IMR-90 (cell line): ENCODE measurements around the gene B9D1. TPM values are rescaled to one million over a fixed set of nuclear protein-coding genes. Genes with fewer than 3 reads are reported as not detected.

ENCODE experiments used
- ATAC-seq: fragments of 200-7000 bp; cut with Tn5 transposase; 2 replicates; pipeline ENCODE4 v1.9.1; 2020; ENCODE audit warnings: low read depth, mild to moderate bottlenecking, moderate library complexity
- BruUV-seq: library from RNA; stranded (reverse); fragments of 400-500 nt; replicated peaks from 2 replicates; lab custom pipeline; 2021; lab: Mats Ljungman, UMichigan
- CTCF ChIA-PET: fragments of 300-600 bp; formaldehyde crosslinking; extraction: SDS; loops from one replicate; lab custom pipeline; 2021; ENCODE audit warnings: antibody characterized with exemption; lab: Yijun Ruan, JAX
- POLR2A ChIA-PET: fragments of 300-600 bp; sonication (Branson Sonifier 250); formaldehyde crosslinking; loops from one replicate; lab custom pipeline; 2022; ENCODE audit warnings: antibody characterized with exemption; ENCODE audit not compliant: unreplicated experiment; lab: Charles Lee
- DNase-seq: peaks from one replicate; pipeline ENCODE4 v3.0.0; 2013
- H2AFZ ChIP-seq: replicated peaks from 2 replicates; pipeline ENCODE3; 2013; ENCODE audit warnings: low read length, mild to moderate bottlenecking; ENCODE audit not compliant: poor library complexity
- H2AK5ac ChIP-seq: 2 replicates; pipeline ENCODE4 v1.6.1; 2013; ENCODE audit warnings: low read depth, low read length, inconsistent platforms
- H2AK9ac ChIP-seq: replicated peaks from 2 replicates; pipeline ENCODE3; 2013; ENCODE audit warnings: mild to moderate bottlenecking, low read depth, low read length, moderate library complexity; ENCODE audit not compliant: poor library complexity
- H2BK120ac ChIP-seq: 2 replicates; pipeline ENCODE4 v1.6.1; 2013; ENCODE audit warnings: low read depth, low read length, inconsistent platforms
- H2BK15ac ChIP-seq: 3 replicates; pipeline ENCODE4 v1.6.1; 2013; ENCODE audit warnings: low read depth, low read length, inconsistent platforms
- H2BK20ac ChIP-seq: 2 replicates; pipeline ENCODE4 v1.6.1; 2013; ENCODE audit warnings: low read depth, mild to moderate bottlenecking, inconsistent platforms, low read length, moderate library complexity
- H2BK5ac ChIP-seq: 2 replicates; pipeline ENCODE4 v1.6.1; 2013; ENCODE audit warnings: mild to moderate bottlenecking, low read depth, low read length, inconsistent platforms; ENCODE audit not compliant: poor library complexity, severe bottlenecking
- H3K14ac ChIP-seq: replicated peaks from 2 replicates; pipeline ENCODE4 v1.6.1; 2013; ENCODE audit warnings: low read depth, low read length, inconsistent platforms
- H3K18ac ChIP-seq: 2 replicates; pipeline ENCODE4 v1.6.1; 2013; ENCODE audit warnings: low read depth, low read length, control low read depth
- H3K23ac ChIP-seq: 2 replicates; pipeline ENCODE4 v1.6.1; 2013; ENCODE audit warnings: low read depth, low read length, inconsistent platforms
- H3K27ac ChIP-seq: 2 replicates; pipeline ENCODE4 v1.5.1; 2013; ENCODE audit warnings: mild to moderate bottlenecking, control low read depth, low read length; ENCODE audit not compliant: insufficient read depth
- H3K27me3 ChIP-seq: 2 replicates; pipeline ENCODE4 v1.6.1; 2013; ENCODE audit warnings: low read length; ENCODE audit not compliant: control insufficient read depth, insufficient read depth
- H3K36me3 ChIP-seq: 2 replicates; pipeline ENCODE4 v1.6.1; 2013; ENCODE audit warnings: low read length, mixed read lengths; ENCODE audit not compliant: control insufficient read depth, insufficient read depth
- H3K4ac ChIP-seq: 2 replicates; pipeline ENCODE4 v1.6.1; 2013; ENCODE audit warnings: low read depth, low read length, inconsistent platforms
- H3K4me1 ChIP-seq: 2 replicates; pipeline ENCODE4 v1.6.1; 2013; ENCODE audit warnings: low read length, mixed read lengths; ENCODE audit not compliant: control insufficient read depth, insufficient read depth
- H3K4me2 ChIP-seq: 2 replicates; pipeline ENCODE4 v1.6.1; 2013; ENCODE audit warnings: low read depth, mild to moderate bottlenecking, control low read depth, low read length, moderate library complexity
- H3K4me3 ChIP-seq: 2 replicates; pipeline ENCODE4 v1.5.1; 2013; ENCODE audit warnings: low read depth, mild to moderate bottlenecking, control low read depth, low read length, moderate library complexity; ENCODE audit not compliant: insufficient read depth
- H3K56ac ChIP-seq: 2 replicates; pipeline ENCODE4 v1.6.1; 2013; ENCODE audit warnings: low read length, inconsistent platforms; ENCODE audit not compliant: insufficient read depth; ENCODE audit errors: extremely low read depth
- H3K79me1 ChIP-seq, 2 experiments: 2 replicates each; pipeline ENCODE4 v1.6.1; 2013; ENCODE audit warnings: low read length in 2 of 2, inconsistent platforms in 1 of 2, low read depth in 1 of 2
- H3K9ac ChIP-seq: 2 replicates; pipeline ENCODE4 v1.6.1; 2013; ENCODE audit warnings: low read depth, low read length, control low read depth
- H3K9me1 ChIP-seq: 2 replicates; pipeline ENCODE4 v1.6.1; 2013; ENCODE audit warnings: low read length, inconsistent platforms; ENCODE audit not compliant: insufficient read depth
- H3K9me3 ChIP-seq: 2 replicates; pipeline ENCODE4 v1.6.1; 2013; ENCODE audit warnings: low read length; ENCODE audit not compliant: control insufficient read depth, insufficient read depth
- H4K20me1 ChIP-seq: 2 replicates; pipeline ENCODE4 v1.6.1; 2013; ENCODE audit warnings: low read length, inconsistent platforms; ENCODE audit not compliant: insufficient read depth
- H4K5ac ChIP-seq: 2 replicates; pipeline ENCODE4 v1.6.1; 2013; ENCODE audit warnings: mild to moderate bottlenecking, low read depth, low read length, control low read depth
- H4K8ac ChIP-seq, 2 experiments: 2 replicates each; pipeline ENCODE4 v1.6.1; 2013; ENCODE audit warnings: low read depth in 2 of 2, low read length in 2 of 2, control low read depth in 1 of 2, inconsistent platforms in 1 of 2
- H4K91ac ChIP-seq: 2 replicates; pipeline ENCODE4 v1.6.1; 2013; ENCODE audit warnings: low read depth, low read length, inconsistent platforms; ENCODE audit not compliant: insufficient read depth
- MXI1 ChIP-seq: IDR thresholded peaks from 2 replicates; pipeline ENCODE4 v1.6.1; 2012; ENCODE audit warnings: low read depth, mild to moderate bottlenecking, low read length, moderate library complexity, borderline replicate concordance
- POLR2A ChIP-seq: IDR thresholded peaks from 2 replicates; pipeline ENCODE4 v1.6.1; 2012; ENCODE audit warnings: mild to moderate bottlenecking, low read depth, low read length
- RCOR1 ChIP-seq: IDR thresholded peaks from 2 replicates; pipeline ENCODE4 v1.6.1; 2012; ENCODE audit warnings: mild to moderate bottlenecking, low read length, improper control_type of control experiment; ENCODE audit not compliant: insufficient replicate concordance
- RFX5 ChIP-seq: IDR thresholded peaks from 2 replicates; pipeline ENCODE4 v1.8.0; 2012; ENCODE audit warnings: low read depth, mild to moderate bottlenecking, low read length, moderate library complexity
- SMC3 ChIP-seq: fragments of 150-350 bp; IDR thresholded peaks from 2 replicates; pipeline ENCODE4 v1.6.1; 2016; ENCODE audit warnings: low read depth, mild to moderate bottlenecking, antibody characterized with exemption, low read length, moderate library complexity
- WGBS, 2 experiments: methylation state at CpG; one replicate each; pipeline versions ENCODE4 v1.1.5 to v1.1.7; 2013; ENCODE audit warnings: missing lambda C conversion rate in 2 of 2; ENCODE audit not compliant: insufficient read length in 1 of 2; ENCODE audit errors: extremely low coverage in 2 of 2; 5-methylcytosine and 5-hydroxymethylcytosine counted together
- dilution Hi-C: fragments of 300-500 bp; cut with HindIII; formaldehyde crosslinking; loops from one replicate; pipeline ENCODE4 v1.14.3; 2018; ENCODE audit warnings: low sequenced_read_pairs; ENCODE audit not compliant: unreplicated experiment
- in situ Hi-C: fragments of 300-500 bp; cut with MboI; formaldehyde crosslinking; loops from 3 replicates; pipeline ENCODE4 v1.14.3; 2019; ENCODE audit warnings: low sequenced_read_pairs, inconsistent platforms, mixed read lengths
- intact Hi-C: fragments of 100-400 bp; cut with micrococcal nuclease; formaldehyde crosslinking; loops from 2 replicates; pipeline ENCODE4 v1.10.0; 2022
- polyA plus RNA-seq, 3 experiments: library from polyadenylated mRNA; depleted of rRNA; stranded (reverse); fragments of >200 nt; gene quantifications; 2 replicates each; pipeline ENCODE4 v1.2.3, GENCODE V29; 2012; ENCODE audit warnings: low replicate concordance in 1 of 3
- total RNA-seq: library from RNA; depleted of rRNA; stranded (reverse); fragments of >200 nt; gene quantifications from 2 replicates; pipeline ENCODE4 v1.2.3, GENCODE V29; 2012

B9D1 gene
- total and polyA plus RNA-seq, 2 of the 4 experiments (the other 2 are of a cell fraction): 42.5 to 43.8 TPM

DNA sequence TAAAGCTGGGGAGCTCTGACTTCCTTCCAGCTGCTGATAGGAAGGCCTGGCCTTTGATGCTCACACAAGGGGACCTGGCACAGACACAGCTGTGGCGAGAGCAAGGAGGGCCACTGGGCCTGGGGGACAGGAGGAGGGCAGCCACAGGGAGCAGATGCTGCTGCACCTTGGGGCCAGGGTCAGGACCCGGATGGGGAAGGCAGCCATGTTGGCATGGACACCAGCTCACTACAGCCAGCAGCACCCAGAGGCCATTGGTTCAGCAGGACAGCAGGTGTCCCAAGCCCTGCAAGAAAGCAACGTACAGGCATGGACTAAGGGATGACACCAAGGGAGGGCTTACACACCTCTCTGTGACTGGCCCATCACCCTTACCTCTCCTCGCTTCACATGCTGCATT, 40.5 kb upstream of the B9D1 start:
- Histone ChIP-seq H2BK15ac (no peak overlapping the region), H3K9me1 (peaks cover 7% of the 10 kb centered on the region; the same call in 1 of the 2 replicates), H2AFZ (no peak overlapping the region), H4K20me1 (no peaks in the 10 kb centered on the region), H3K56ac (no peak overlapping the region), H4K91ac (no peak overlapping the region), H2AK9ac (no peak overlapping the region), H3K23ac (no peak overlapping the region), H2AK5ac (no peak overlapping the region), H3K9ac (no peak overlapping the region), H2BK5ac (no peak overlapping the region), H3K18ac (no peak overlapping the region), H3K9me3 (no peaks in the 10 kb centered on the region), H3K4me2 (no peak overlapping the region), H3K79me1 (no peaks in the 10 kb centered on the region), H3K14ac (no peak overlapping the region), H3K27me3 (no peaks in the 10 kb centered on the region), H2BK120ac (no peak overlapping the region), H4K5ac (no peak overlapping the region; the same call in 1 of the 2 replicates), H3K4me3 (no peak overlapping the region), H3K36me3 (no peaks in the 10 kb centered on the region), H2BK20ac (no peak overlapping the region), H3K4ac (no peak overlapping the region), H3K4me1 (peaks cover 8% of the 10 kb centered on the region), H4K8ac (no peak overlapping the region), H3K27ac (no peak overlapping the region)
- CTCF ChIA-PET: no interaction called here
- DNase-seq (no peak), ATAC-seq (no peak)
- in situ Hi-C loops (no loop called here), dilution Hi-C loops (no loop called here), intact Hi-C loops (no loop called here)
- WGBS, 2 experiments: 86% methylated on average over 2 of the region's 4 CpGs; no CpG with 5 or more reads in 1 of the 2 experiments
- TF ChIP-seq POLR2A (no peak), RCOR1 (no peak), RFX5 (no peak), SMC3 (no peak), MXI1 (no peak)
- BruUV-seq: no TSS peak
- POLR2A ChIA-PET: no interaction called here
